ENCODE measurements around the gene MPL.

DNA sequence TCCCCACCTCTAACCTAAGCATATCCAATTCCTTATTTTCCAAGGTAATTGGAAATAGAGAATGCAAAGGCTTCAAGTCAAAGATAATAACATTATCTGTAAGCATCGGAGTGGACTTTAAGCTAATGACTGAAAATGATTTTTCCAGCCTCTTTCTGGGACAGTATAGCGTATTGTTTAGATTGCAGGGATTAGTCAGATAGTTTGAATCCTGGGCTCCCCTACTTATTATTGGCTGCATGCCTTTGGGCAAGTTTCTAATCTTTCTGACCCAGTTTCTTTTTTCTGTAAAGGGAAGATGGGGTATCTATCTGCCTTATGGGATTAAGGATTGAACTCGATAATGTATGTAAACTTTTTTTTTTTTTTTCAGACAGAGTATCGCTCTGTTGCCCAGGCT is 19.6 kb downstream of the MPL start:
- TF ChIP-seq EP300 (IDR thresholded peaks at IDR 0.05) (no peak), POLR2A (IDR thresholded peaks at IDR 0.05) (no peak)
- TF ChIP-seq, protein P1, sequence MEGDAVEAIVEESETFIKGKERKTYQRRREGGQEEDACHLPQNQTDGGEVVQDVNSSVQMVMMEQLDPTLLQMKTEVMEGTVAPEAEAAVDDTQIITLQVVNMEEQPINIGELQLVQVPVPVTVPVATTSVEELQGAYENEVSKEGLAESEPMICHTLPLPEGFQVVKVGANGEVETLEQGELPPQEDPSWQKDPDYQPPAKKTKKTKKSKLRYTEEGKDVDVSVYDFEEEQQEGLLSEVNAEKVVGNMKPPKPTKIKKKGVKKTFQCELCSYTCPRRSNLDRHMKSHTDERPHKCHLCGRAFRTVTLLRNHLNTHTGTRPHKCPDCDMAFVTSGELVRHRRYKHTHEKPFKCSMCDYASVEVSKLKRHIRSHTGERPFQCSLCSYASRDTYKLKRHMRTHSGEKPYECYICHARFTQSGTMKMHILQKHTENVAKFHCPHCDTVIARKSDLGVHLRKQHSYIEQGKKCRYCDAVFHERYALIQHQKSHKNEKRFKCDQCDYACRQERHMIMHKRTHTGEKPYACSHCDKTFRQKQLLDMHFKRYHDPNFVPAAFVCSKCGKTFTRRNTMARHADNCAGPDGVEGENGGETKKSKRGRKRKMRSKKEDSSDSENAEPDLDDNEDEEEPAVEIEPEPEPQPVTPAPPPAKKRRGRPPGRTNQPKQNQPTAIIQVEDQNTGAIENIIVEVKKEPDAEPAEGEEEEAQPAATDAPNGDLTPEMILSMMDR (IDR thresholded peaks at IDR 0.05): no peak
